ENCODE data around the gene FBN2.

FBN2 gene

DNA sequence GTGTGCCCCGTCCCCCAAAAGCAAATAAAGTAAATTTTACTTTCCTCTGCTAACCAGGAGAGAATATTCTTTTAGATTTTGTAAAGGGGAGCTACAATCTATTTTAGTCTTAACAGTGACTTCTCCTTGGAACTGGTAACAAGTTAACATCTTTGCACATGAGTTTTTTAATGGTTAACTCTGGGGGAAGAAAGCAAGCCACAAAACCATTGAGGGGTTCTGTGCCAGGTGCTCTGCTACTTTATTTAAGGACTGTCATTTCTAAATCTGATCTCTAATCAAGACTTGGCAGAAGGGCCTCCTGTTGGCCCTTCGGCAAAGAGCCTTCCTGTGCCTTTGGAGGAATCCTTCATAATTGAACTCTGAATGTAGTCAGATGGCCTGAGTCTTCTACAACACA lies 301.0 kb downstream of the FBN2 start:
- DNase-seq, result no peak

DNA sequence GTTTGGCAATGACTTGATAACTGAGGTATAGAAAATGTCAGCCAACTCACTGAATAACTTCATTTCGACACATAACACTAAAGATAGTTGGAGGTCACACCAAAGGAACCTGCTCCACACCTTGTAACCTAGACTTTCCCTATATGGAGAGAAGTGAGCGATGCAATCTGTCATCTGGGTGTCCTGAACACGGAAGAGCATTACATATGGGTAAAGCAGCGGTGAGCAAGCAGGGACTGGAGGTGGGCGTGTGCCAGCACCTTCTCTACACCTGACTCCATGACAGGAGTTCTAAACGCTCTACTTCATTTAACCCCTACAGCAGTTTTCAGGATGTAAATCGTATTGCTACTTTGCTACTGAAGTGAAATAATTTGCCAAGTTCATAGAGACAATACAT lies 301.7 kb downstream of the FBN2 start:
- no peak for DNase-seq

DNA sequence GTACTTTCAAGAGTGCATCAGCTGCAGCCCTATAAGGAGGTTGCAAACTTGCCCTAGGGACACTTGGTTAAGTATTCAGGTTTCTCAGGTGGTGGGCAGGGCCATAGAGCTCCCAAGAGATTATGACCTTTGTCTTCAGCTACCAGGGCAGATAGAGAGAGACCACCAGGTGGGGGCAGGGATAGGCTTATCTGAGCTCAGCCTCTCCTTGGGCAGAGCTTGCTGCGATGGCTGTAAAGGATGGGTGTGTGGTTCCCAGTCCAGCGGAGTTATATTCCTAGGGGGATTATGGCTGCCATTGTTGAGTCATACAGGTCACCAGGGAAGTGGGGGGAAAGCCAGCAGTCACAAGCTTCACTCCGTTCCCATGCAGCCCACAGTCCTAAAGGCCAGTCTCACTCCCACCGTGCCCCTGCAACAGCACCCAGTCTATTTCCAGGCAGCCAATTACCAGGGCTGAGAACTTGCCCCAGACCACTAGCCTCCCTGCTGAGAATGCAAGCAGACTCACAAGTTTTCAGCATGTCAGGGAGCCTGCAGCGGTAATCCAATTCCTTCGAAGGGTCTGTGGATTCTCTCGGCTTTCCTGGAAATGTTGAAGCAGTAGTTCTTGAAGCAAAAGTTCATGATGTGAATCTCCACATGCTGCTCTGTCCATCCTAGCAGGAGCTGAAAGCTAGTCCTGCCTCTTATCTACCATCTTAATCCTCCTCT lies 303.0 kb downstream of the FBN2 start:
- no peak for DNase-seq

DNA sequence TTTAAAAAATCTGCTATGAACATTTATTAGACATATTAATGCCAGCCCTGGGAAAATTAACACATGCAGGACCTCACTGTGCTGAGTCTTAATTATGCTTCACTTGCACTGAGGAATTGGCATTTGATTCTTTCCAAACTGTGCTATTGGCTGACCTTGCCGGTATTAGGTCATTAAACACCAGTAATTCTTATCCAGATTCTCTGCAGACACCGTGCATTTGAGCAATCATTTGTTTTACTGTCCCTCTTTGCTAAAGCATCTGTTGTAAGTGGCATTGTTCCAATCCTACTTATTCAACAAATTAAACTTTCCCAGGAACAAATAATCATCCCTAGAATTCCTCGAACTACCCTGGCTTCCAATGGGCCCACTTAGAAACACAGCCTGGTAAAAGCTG lies 309.5 kb downstream of the FBN2 start:
- no peak for DNase-seq

DNA sequence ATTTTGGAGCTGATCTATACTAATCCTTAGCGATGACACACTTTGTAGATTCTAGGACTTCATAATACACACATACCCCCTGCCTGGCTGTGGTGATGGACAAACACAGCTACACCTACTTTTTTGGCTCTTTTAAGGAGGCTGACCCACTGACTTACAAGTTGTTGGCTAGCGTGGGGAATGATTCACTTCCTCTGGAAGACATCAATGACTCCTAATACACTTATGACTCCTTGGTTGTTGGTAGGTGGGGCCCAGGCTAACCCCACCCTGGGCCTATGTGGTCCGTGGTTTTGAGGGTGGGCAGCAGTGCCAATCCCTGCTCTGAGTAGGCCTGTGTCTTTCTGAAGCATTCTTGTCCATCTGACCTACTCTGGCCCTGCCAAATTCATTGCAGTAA lies 310.0 kb downstream of the FBN2 start:
- no peak for DNase-seq

DNA sequence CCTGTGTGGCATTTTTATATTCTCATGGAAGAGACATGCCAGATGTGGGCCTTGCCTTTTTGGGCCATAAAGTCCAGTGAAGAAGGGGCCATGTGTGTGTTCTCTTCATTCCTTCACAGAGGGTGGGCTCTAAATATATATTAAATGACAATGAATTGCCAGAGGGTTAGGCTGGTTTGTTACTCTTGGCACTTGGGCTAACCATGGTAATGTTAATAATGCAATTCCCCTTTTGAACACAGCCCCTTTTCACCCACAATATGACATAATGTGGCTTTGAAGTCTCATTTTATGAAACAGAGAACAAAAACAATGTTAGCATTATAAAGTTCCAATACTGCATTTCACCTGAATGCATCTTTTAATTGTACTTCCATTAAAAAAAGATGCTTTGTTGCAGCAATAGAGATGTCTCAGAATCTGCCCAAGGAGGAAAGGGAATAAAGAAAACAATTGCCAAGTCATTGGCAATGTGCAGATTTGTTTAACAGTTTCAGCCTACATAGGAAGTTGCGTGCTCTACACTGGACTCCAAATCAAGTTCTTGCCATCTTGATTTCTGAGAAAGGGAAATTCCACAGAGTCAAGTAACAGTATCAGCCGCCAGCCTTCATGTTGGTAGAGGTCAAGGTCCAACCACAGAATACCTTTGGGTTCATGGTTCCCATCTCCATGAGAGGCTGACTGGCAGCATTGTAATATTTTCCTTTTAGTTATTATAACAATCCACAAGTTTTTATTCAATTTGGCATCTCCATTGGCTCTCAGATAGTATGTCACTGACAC lies 312.6 kb downstream of the FBN2 start:
- DNase-seq, result no peak

DNA sequence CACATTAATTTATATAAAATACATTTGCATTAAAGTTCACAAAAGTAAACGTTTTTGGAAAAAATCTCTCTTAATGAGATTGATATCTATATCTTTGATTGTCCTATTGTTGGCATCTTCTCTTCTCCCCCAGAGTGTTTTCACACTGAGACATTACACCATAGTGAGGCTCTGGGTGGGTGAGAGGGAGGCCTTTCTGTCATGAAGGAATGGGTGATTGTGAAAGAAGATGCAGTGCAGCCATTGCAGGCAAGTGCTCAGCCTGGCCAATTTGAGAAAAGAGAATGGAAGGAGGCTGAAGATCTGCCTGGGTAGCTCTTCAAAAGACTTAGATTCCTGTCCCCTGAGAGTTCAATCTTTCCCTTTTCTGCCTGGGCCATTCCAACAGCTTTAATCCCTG lies 313.7 kb downstream of the FBN2 start:
- DNase-seq, result no peak

DNA sequence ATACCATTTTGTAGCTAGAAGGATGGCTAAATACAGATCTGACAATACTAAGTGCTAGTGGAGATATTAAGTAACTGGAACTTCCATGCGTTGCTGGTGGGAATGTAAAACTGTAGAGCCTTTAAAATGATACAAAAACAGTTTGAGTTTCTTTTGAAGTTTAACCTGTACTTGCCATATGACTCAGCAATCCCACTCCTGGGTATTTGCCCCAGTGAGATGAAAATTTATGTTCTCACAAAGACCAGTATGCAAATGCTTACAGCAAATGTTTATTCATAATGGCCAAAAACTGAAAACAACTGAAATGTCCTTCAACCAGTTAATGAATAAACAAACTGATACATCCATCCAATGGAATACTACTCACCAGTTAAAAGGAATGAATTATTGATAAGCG lies 317.2 kb downstream of the FBN2 start:
- no peak for DNase-seq

DNA sequence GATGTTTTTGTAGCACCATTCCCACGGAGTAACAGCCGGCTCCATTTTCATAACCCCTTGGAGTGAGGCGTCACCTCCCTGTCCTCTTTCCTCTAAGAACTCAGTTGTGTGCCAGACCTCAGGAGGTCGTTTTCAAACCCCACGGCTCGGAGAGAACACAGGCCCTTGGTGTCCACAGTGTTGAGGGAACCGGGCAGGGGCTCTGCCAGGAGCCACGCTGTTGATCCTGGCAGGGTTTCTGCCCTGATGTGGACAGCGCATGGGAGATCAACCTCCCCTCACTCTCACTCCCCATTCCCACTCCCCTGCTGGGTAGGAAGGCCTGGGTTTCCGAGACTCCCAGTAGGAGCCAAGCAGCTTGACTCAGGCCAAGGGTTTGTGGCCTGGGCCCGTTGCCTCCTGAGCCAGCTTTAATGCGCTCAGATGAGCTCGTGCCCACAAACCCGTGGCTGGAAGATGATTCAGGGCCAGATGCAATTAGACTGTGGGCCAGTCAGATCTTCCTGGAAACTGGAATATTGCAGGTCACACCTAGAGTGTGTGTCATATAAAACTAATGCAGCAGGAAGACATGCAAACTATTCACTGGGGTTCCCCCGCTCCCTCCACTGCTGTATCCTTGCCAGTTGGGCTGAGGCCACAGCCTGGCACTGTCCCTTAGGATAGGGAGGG lies 321.0 kb downstream of the FBN2 start:
- no peak for DNase-seq

DNA sequence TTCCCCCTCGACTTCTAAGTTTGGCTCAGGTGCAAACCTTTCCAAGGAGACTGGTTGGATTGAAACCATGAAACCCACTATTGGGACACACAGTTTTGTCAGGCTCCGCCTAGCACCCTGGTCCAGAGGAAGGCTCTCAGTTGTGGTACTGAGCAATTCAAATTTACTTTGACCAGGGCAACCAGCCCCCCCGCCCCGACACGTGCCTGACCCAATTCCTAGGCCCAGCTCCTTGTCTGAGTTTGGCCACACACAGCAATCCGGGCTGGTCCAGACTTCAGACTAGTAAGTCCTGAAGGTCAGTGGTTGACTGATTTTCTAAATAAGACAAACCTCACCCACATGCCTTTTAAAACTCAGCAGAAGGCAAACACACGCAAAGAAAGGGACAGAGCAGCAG lies 321.8 kb downstream of the FBN2 start:
- no peak for DNase-seq

DNA sequence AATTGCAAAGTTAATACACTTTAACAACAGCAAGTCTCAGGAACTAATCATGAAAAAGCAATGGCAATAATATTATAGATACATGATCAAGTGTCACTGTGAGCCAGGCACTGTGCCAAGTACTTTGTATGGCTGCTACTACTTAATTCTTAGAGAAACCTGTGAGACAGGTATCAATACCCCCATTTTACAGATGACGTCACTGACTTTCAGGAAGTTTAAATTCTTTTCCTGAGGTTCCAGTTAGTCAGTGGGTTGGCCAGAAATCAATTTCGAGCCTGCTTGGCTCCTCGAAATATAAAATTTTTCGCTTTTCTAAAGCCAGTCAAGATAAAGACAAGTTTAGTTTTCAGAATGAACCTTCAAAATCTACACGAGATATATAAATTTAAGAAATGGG lies 324.2 kb downstream of the FBN2 start:
- no peak for DNase-seq

DNA sequence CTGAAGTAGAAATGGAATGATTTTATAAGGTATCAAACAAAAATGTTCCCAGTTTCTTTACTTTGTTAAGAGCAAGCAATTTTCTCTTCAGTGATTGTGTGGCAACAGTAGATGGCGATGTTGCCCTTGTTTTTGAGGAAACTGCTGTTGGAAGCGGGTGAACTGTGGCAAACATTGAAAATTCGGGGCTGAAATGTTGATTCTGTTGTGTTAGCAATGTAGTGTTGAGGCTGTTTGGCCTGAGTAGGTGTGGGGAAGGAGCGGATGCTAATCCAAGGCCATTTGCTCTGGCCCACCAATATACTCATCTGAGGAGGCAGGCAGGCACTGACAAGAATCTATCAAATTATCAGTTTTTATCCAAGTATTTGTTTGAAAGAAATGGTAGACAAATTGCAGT lies 324.7 kb downstream of the FBN2 start:
- DNase-seq, result peak; percentile 35 to 66

DNA sequence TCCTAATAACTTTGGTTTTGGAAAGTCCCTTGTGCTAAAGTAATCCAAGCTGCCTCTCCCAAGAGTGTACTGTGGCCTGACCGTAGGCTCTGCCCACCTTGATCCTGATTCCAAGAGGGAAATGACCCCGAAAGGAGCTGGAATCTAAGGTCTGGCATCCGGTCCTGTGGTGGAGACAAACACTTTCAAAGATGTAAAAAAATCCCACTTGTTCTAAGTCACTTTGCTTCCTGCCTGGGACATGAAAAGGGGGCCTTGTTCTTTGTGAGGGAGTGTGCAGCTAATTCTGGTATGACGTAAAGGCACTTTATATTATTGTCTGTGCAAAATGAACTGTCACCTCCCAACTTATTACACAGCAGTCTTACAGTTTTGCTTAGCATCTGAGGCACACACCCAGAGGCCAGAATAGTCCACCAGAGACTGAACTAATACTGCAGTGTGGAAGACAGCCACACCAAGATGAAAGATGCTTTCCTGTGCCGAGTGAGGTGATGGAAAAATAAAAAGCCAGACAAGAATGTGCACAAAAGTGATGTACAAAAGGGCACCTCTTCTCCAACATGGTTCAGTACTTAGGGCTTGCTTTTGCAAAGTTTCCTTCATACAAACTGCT lies 325.7 kb downstream of the FBN2 start:
- no peak for DNase-seq

DNA sequence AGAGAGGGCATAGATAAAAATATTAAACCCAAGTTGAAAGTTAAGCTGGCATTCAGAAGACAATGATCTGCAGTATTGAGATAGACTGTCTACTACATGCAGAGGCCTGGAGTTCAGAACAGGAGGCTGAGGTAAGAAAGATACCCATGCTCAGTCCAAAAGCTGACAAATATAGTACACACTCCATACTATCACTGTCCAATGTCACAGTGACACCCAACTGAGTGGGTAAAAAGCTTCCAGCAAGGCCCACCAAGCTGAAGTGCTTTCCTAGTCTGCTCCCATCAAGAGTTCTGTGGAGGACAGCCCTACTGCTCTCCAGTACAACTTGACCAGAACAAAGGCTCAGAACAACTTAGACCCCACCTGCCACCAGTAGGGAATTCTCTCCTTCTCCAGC lies 329.6 kb downstream of the FBN2 start:
- no peak for DNase-seq

Data from SHP77 (cell line).